ENCODE data around the gene ZSCAN16. TPM values are rescaled to one million over a fixed set of nuclear protein-coding genes. Genes with fewer than 3 reads are reported as not detected.

The ZSCAN16 gene
- total RNA-seq = 2.0 and 3.3 TPM in 2 replicates

GRCh38 chr6:28124350-28124970, at the start of gene ZSCAN16:
TSS of gene ZSCAN16 (plus strand) at chr6:28124609. CDS start at chr6:28125444, 835 bp downstream.

GRCh38 chr6:28080381-28080630, 44.1 kb upstream of the ZSCAN16 start, which contains the start of gene ZNF165:
TSS of gene ZNF165 (plus strand) at chr6:28080568. CDS start at chr6:28085481, 4,913 bp downstream.

GRCh38 chr6:28141500-28142329, 17.3 kb downstream of the ZSCAN16 start, which contains the start of gene ZKSCAN8:
TSS of gene ZKSCAN8 (plus strand) at chr6:28141883. CDS start at chr6:28148408, 6,525 bp downstream.

Other genes starting within 250 kb of the ZSCAN16 start
- not detected in 2 replicates for gene OR2B2, start 212.2 kb upstream of the ZSCAN16 start, total RNA-seq
- not detected in 2 replicates for gene OR2B6, start 167.4 kb upstream of the ZSCAN16 start, total RNA-seq
- 0.47 and 0.52 TPM in 2 replicates for gene ZNF165, start 44.0 kb upstream of the ZSCAN16 start, total RNA-seq
- 13.1 and 13.6 TPM in 2 replicates for gene ZKSCAN8, start 17.3 kb downstream of the ZSCAN16 start, total RNA-seq
- 9.3 and 9.5 TPM in 2 replicates for gene ZSCAN9, start 100.7 kb downstream of the ZSCAN16 start, total RNA-seq
- gene ZKSCAN4, start 127.7 kb downstream of the ZSCAN16 start, total RNA-seq = 5.5 and 7.3 TPM in 2 replicates
- gene NKAPL, start 134.7 kb downstream of the ZSCAN16 start, total RNA-seq = 0.26 and 2.0 TPM in 2 replicates
- gene ZSCAN26, start 142.5 kb downstream of the ZSCAN16 start, total RNA-seq = 16.7 and 19.1 TPM in 2 replicates
- 3.8 and 4.5 TPM in 2 replicates for gene PGBD1, start 157.0 kb downstream of the ZSCAN16 start, total RNA-seq
- 38.8 and 53.0 TPM in 2 replicates for gene ZSCAN31, start 211.5 kb downstream of the ZSCAN16 start, total RNA-seq
- gene ZKSCAN3, start 225.3 kb downstream of the ZSCAN16 start, total RNA-seq = 4.7 and 6.4 TPM in 2 replicates